Hepatocyte (in vitro differentiated cells): Measurements from ENCODE around the gene LRRC27. TPM values are rescaled to one million over a fixed set of nuclear protein-coding genes. Genes with fewer than 3 reads are reported as not detected.
A peak's percentile ranks its signal among the peaks of the same experiment; 100 is the strongest.

ENCODE experiments used
- DNase-seq: peaks from one replicate; pipeline ENCODE4 v3.0.0-alpha.2; 2016; ENCODE audit warnings: low spot score
- H2AFZ ChIP-seq: fragments of 200-600 bp; sonication (generic); 2 replicates; pipeline ENCODE4 v1.6.0; 2016; ENCODE audit warnings: antibody characterized with exemption, mild to moderate bottlenecking
- H3K27ac ChIP-seq: fragments of 200-600 bp; sonication (generic); 2 replicates; pipeline ENCODE4 v1.5.1; 2016; ENCODE audit warnings: mild to moderate bottlenecking
- H3K27me3 ChIP-seq: fragments of 200-600 bp; sonication (generic); 2 replicates; pipeline ENCODE4 v1.6.1; 2016
- H3K36me3 ChIP-seq: fragments of 200-600 bp; sonication (generic); replicated peaks from 2 replicates; pipeline ENCODE4 v1.5.1; 2016; ENCODE audit warnings: low read depth; ENCODE audit not compliant: insufficient read depth
- H3K4me1 ChIP-seq: fragments of 200-600 bp; sonication (generic); 2 replicates; pipeline ENCODE4 v1.5.1; 2016; ENCODE audit warnings: mild to moderate bottlenecking, moderate library complexity; ENCODE audit not compliant: insufficient read depth
- H3K4me2 ChIP-seq: fragments of 200-600 bp; sonication (generic); 2 replicates; pipeline ENCODE4 v1.6.0; 2016
- H3K4me3 ChIP-seq: fragments of 200-600 bp; sonication (generic); 2 replicates; pipeline ENCODE4 v1.5.1; 2016; ENCODE audit warnings: mild to moderate bottlenecking
- H3K79me2 ChIP-seq: fragments of 200-600 bp; sonication (generic); 2 replicates; pipeline ENCODE4 v1.6.0; 2017; ENCODE audit warnings: mild to moderate bottlenecking
- H3K9me2 ChIP-seq: fragments of 200-600 bp; sonication (generic); replicated peaks from 2 replicates; pipeline ENCODE4 v1.6.0; 2017; ENCODE audit warnings: mild to moderate bottlenecking; ENCODE audit not compliant: insufficient read depth
- H3K9me3 ChIP-seq: fragments of 200-600 bp; sonication (generic); 2 replicates; pipeline ENCODE4 v1.5.1; 2016; ENCODE audit warnings: low read depth, mild to moderate bottlenecking
- H4K20me1 ChIP-seq: fragments of 200-600 bp; sonication (generic); 2 replicates; pipeline ENCODE4 v1.6.0; 2016; ENCODE audit warnings: mild to moderate bottlenecking; ENCODE audit not compliant: insufficient read depth, poor library complexity, severe bottlenecking
- EZH2 ChIP-seq: fragments of 200-600 bp; sonication (generic); IDR thresholded peaks from 2 replicates; pipeline ENCODE4 v1.6.1; 2016; ENCODE audit warnings: antibody characterized with exemption, mild to moderate bottlenecking, borderline replicate concordance
- EZH2phosphoT487 ChIP-seq: fragments of 200-600 bp; sonication (generic); IDR thresholded peaks from one replicate; pipeline ENCODE4 v1.6.1; 2018; ENCODE audit warnings: antibody characterized with exemption, mild to moderate bottlenecking, low read depth, moderate library complexity; ENCODE audit not compliant: unreplicated experiment, severe bottlenecking
- WGBS: methylation state at CpG from one replicate; pipeline ENCODE4 v1.1.6; 2016; ENCODE audit warnings: low lambda C conversion rate; ENCODE audit errors: missing lambda C conversion rate; 5-methylcytosine and 5-hydroxymethylcytosine counted together
- polyA plus RNA-seq: library from polyadenylated mRNA; unstranded; fragments of >200 nt; fragmentation: Nextera tagmentation; extraction: Ambion mirVana; gene quantifications from 2 replicates; pipeline ENCODE4 v1.2.1, GENCODE V29; 2016
- total RNA-seq: library from RNA; depleted of rRNA; stranded (reverse); fragments of >200 nt; gene quantifications from 2 replicates; pipeline ENCODE4 v1.2.3, GENCODE V29; 2014
- TF ChIP-seq, protein P1 (sequence below): fragments of 200-600 bp; sonication (generic); IDR thresholded peaks from 2 replicates; pipeline ENCODE4 v1.5.1; 2016; ENCODE audit warnings: antibody characterized with exemption, mild to moderate bottlenecking; ENCODE audit not compliant: poor library complexity

LRRC27 gene
- total and polyA plus RNA-seq, 2 experiments from 2014 or later = 7.5 to 8.3 TPM

DNA sequence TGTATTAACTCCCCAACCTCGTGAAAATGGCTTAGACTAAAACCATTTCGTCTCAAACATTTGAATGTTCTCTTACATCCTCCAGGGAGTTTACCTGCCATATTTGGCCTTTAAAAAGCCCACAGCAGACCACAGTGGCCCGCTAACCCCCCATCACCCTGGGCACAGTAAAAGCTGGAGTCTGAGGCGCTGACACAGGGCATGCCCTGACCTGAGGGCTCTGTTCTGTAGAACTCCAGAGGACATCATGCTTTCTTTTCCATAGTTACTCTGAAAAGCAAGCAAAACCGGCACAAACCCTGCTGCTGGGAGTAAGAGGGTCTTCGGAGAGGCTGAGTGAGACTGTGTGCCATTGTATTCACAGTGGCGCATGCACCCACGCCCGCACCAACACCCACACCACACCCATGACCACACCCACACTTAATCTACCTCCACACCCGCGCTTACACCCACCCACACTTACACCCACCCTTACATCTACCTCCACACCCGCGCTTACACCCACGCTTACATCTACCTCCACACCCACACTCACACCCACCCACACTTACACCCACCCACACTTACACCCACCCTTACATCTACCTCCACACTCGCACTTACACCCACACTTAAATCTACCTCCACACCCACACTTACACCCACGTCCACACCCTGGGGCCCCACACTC lies 32.1 kb downstream of the LRRC27 start:
- H3K4me2 ChIP-seq = no peak overlapping the region
- no peak overlapping the region for H3K27ac ChIP-seq
- TF ChIP-seq, protein P1, sequence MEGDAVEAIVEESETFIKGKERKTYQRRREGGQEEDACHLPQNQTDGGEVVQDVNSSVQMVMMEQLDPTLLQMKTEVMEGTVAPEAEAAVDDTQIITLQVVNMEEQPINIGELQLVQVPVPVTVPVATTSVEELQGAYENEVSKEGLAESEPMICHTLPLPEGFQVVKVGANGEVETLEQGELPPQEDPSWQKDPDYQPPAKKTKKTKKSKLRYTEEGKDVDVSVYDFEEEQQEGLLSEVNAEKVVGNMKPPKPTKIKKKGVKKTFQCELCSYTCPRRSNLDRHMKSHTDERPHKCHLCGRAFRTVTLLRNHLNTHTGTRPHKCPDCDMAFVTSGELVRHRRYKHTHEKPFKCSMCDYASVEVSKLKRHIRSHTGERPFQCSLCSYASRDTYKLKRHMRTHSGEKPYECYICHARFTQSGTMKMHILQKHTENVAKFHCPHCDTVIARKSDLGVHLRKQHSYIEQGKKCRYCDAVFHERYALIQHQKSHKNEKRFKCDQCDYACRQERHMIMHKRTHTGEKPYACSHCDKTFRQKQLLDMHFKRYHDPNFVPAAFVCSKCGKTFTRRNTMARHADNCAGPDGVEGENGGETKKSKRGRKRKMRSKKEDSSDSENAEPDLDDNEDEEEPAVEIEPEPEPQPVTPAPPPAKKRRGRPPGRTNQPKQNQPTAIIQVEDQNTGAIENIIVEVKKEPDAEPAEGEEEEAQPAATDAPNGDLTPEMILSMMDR = no peak
- TF ChIP-seq EZH2 (no peak), EZH2phosphoT487 (no peak)
- 69% methylated on average over 15 of the region's 16 CpGs for WGBS
- no peaks in the 10 kb centered on the region for H3K9me2 ChIP-seq
- H3K4me1 ChIP-seq = no peaks in the 10 kb centered on the region
- no peak overlapping the region for H3K4me3 ChIP-seq
- no peaks in the 10 kb centered on the region for H3K27me3 ChIP-seq
- no peak overlapping the region for H2AFZ ChIP-seq
- H3K36me3 ChIP-seq = no peaks in the 10 kb centered on the region
- H4K20me1 ChIP-seq = no peaks in the 10 kb centered on the region
- peak; percentile 90 for DNase-seq
- H3K79me2 ChIP-seq = no peaks in the 10 kb centered on the region
- H3K9me3 ChIP-seq = no peaks in the 10 kb centered on the region

DNA sequence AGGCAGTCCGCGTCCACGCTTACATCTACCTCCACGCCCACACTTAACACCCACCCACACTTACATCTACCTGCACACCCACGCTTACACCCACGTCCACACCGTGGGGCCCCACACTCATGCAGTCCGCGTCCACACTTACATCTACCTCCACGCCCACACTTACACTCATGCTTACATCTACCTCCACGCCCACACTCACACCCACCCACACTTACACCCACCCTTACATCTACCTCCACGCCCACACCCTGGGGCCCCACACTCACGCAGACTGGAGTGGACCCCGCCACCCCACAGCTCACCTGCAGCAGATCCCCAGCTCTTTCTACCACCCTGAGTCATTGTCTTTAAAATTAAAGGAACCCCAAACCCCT lies 32.6 kb downstream of the LRRC27 start:
- H3K4me1 ChIP-seq = no peaks in the 10 kb centered on the region
- H3K9me3 ChIP-seq = no peaks in the 10 kb centered on the region
- no peak overlapping the region for H3K27ac ChIP-seq
- 94% methylated on average over 12 of the region's 14 CpGs for WGBS
- DNase-seq = peak; percentile 41
- no peak overlapping the region for H3K4me3 ChIP-seq
- H4K20me1 ChIP-seq = no peaks in the 10 kb centered on the region
- TF ChIP-seq EZH2 (no peak), EZH2phosphoT487 (no peak)
- TF ChIP-seq, protein P1 = no peak
- no peaks in the 10 kb centered on the region for H3K36me3 ChIP-seq
- H3K79me2 ChIP-seq = no peaks in the 10 kb centered on the region
- no peak overlapping the region for H3K4me2 ChIP-seq
- no peaks in the 10 kb centered on the region for H3K27me3 ChIP-seq
- H3K9me2 ChIP-seq = no peaks in the 10 kb centered on the region
- no peak overlapping the region for H2AFZ ChIP-seq

DNA sequence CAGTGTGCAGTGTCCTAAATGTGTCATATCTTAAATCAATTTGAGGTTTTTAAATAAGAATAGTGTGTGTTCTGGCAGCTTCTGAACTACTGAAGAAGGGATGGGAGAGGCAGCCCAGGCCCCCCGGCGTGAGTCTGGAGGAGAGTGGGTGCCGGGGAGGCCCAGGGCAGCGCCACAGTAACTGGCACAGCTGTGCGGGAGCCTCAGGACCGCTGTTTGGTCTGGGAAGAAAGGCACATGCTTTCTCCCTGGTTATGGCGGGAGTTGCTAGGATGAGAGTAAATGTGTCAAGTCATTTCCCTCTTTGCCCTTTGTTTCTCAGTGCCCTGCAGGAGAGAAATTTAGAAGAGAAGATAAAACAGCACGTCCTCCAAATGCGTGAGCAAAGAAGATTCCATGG lies 33.1 kb downstream of the LRRC27 start:
- Histone ChIP-seq H3K27ac (no peak overlapping the region), H3K79me2 (no peaks in the 10 kb centered on the region), H3K4me1 (no peaks in the 10 kb centered on the region), H3K4me3 (no peak overlapping the region), H3K9me3 (no peaks in the 10 kb centered on the region), H3K4me2 (no peak overlapping the region), H3K9me2 (no peaks in the 10 kb centered on the region), H3K36me3 (no peaks in the 10 kb centered on the region), H4K20me1 (no peaks in the 10 kb centered on the region), H3K27me3 (no peaks in the 10 kb centered on the region), H2AFZ (no peak overlapping the region)
- 97% methylated on average over 9 of the region's 9 CpGs for WGBS
- no peak for DNase-seq
- no peak for TF ChIP-seq EZH2phosphoT487
- TF ChIP-seq, protein P1 = no peak
- TF ChIP-seq EZH2 = no peak
